ENCODE data around the gene TRABD2B.

DNA sequence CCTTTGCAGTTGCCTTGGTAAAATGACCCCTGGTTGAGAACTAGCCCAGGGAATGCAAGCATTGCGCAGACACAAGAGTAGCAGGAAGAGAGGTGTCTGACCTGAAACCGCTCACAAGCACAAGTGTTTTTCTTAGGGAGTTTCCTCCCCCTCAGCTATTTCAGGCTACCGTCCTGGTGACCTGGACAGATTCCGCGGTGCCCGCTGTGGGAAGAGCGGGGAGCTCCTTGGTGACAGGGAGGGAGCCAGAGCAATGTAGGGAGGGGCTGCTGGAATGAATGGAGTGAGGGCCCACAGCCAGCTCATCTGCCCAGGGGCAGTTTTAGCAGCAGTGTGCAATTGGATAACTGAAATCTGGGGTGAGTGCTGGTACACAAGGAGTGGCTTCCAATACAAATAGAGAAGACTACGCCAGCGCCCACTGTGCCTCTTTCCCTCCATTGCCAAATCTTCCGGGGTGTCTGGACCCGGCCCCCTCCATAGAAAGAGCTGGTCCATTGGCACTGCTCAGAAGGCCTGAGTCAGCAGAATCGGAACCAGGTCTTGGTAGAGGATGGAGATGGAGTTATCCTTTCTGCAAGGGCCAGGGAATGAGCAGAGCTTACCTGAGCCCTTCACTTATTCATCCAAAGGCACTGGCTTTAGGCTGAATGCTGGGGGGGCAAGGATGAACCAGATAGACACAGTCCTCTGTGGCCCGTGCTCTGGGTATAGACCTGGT lies 82.8 kb downstream of the TRABD2B start:
- no peak for TF ChIP-seq EZH2 (IDR thresholded peaks at IDR 0.05)
- TF ChIP-seq, protein P1, sequence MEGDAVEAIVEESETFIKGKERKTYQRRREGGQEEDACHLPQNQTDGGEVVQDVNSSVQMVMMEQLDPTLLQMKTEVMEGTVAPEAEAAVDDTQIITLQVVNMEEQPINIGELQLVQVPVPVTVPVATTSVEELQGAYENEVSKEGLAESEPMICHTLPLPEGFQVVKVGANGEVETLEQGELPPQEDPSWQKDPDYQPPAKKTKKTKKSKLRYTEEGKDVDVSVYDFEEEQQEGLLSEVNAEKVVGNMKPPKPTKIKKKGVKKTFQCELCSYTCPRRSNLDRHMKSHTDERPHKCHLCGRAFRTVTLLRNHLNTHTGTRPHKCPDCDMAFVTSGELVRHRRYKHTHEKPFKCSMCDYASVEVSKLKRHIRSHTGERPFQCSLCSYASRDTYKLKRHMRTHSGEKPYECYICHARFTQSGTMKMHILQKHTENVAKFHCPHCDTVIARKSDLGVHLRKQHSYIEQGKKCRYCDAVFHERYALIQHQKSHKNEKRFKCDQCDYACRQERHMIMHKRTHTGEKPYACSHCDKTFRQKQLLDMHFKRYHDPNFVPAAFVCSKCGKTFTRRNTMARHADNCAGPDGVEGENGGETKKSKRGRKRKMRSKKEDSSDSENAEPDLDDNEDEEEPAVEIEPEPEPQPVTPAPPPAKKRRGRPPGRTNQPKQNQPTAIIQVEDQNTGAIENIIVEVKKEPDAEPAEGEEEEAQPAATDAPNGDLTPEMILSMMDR (IDR thresholded peaks at IDR 0.05 in 2 of 3, conservative IDR thresholded peaks at IDR 0.05 in 1 of 3; ENCODE audit: borderline replicate concordance in 1 of 3, insufficient read depth in 1 of 3, low read depth in 2 of 3, low read length in 2 of 3), result no peak
- no peak for TF ChIP-seq ZBTB33 (IDR thresholded peaks at IDR 0.05; ENCODE audit: extremely low read depth, insufficient replicate concordance, low read length)
- TF ChIP-seq POLR2AphosphoS5 (IDR thresholded peaks at IDR 0.05; ENCODE audit: low read depth, low read length), result no peak
- TF ChIP-seq, protein P2, sequence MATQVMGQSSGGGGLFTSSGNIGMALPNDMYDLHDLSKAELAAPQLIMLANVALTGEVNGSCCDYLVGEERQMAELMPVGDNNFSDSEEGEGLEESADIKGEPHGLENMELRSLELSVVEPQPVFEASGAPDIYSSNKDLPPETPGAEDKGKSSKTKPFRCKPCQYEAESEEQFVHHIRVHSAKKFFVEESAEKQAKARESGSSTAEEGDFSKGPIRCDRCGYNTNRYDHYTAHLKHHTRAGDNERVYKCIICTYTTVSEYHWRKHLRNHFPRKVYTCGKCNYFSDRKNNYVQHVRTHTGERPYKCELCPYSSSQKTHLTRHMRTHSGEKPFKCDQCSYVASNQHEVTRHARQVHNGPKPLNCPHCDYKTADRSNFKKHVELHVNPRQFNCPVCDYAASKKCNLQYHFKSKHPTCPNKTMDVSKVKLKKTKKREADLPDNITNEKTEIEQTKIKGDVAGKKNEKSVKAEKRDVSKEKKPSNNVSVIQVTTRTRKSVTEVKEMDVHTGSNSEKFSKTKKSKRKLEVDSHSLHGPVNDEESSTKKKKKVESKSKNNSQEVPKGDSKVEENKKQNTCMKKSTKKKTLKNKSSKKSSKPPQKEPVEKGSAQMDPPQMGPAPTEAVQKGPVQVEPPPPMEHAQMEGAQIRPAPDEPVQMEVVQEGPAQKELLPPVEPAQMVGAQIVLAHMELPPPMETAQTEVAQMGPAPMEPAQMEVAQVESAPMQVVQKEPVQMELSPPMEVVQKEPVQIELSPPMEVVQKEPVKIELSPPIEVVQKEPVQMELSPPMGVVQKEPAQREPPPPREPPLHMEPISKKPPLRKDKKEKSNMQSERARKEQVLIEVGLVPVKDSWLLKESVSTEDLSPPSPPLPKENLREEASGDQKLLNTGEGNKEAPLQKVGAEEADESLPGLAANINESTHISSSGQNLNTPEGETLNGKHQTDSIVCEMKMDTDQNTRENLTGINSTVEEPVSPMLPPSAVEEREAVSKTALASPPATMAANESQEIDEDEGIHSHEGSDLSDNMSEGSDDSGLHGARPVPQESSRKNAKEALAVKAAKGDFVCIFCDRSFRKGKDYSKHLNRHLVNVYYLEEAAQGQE (IDR thresholded peaks at IDR 0.05; ENCODE audit: low read depth), result no peak
- no peak for TF ChIP-seq POLR2A (IDR thresholded peaks at IDR 0.05; ENCODE audit: borderline replicate concordance, extremely low read depth, insufficient read depth, insufficient read length)
- TF ChIP-seq SIN3A (IDR thresholded peaks at IDR 0.05; ENCODE audit: low read depth), result no peak
- TF ChIP-seq MAX (IDR thresholded peaks at IDR 0.05), result no peak
- TF ChIP-seq CEBPB (IDR thresholded peaks at IDR 0.05; ENCODE audit: low read depth), result no peak
- no peak for TF ChIP-seq SP1 (IDR thresholded peaks at IDR 0.05; ENCODE audit: low read depth)
- TF ChIP-seq TCF7L2 (IDR thresholded peaks at IDR 0.05; ENCODE audit: borderline replicate concordance, extremely low read depth, insufficient read depth, insufficient read length), result no peak
- TF ChIP-seq, protein P3, sequence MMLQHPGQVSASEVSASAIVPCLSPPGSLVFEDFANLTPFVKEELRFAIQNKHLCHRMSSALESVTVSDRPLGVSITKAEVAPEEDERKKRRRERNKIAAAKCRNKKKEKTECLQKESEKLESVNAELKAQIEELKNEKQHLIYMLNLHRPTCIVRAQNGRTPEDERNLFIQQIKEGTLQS (IDR thresholded peaks at IDR 0.05), result no peak
- no peak for TF ChIP-seq RAD21 (IDR thresholded peaks at IDR 0.05; ENCODE audit: low read depth)
- no peak for TF ChIP-seq EZH2phosphoT487 (IDR thresholded peaks at IDR 0.05; ENCODE audit: borderline replicate concordance)

Measured in HCT116 (cell line).